Psoas muscle (tissue), 8 donors: ENCODE results near the gene CRKL. TPM values are rescaled to one million over a fixed set of nuclear protein-coding genes. Genes with fewer than 3 reads are reported as not detected.
A peak's percentile ranks its signal among the peaks of the same experiment; 100 is the strongest.
"Not testable (repeated sequence)": the region's sequence is repeated elsewhere in the genome, so short reads cannot be mapped to it uniquely, and the experiment has no call there.

Experiments used
- ATAC-seq, 4 donors: fragments of 200-7000 bp; cut with Tn5 transposase; one replicate each; pipeline ENCODE4 v1.9.1; 2020; ENCODE audit warnings: moderate library complexity in 3 of 4, mild to moderate bottlenecking in 2 of 4
- DNase-seq, 2 donors: peaks; one replicate each; pipeline ENCODE4 v3.0.0-alpha.2; 2020
- H3K27ac ChIP-seq: fragments of 200-600 bp; one replicate; pipeline ENCODE4 v1.8.0; 2022
- H3K27me3 ChIP-seq, 3 donors: fragments of 200-600 bp in 1 of 3; one replicate each; pipeline versions ENCODE4 v1.6.1 to v1.8.0; 2013 to 2022; ENCODE audit warnings: low read length in 2 of 3, mild to moderate bottlenecking in 2 of 3, moderate library complexity in 1 of 3; ENCODE audit not compliant: insufficient read depth in 3 of 3
- H3K36me3 ChIP-seq, 2 donors: fragments of 200-600 bp in 1 of 2; one replicate each; pipeline versions ENCODE4 v1.6.1 to v1.8.0; 2013 to 2022; ENCODE audit warnings: low read depth in 1 of 2, mild to moderate bottlenecking in 1 of 2, moderate library complexity in 1 of 2; ENCODE audit not compliant: insufficient read depth in 1 of 2
- H3K4me1 ChIP-seq: fragments of 200-600 bp; one replicate; pipeline ENCODE4 v1.8.0; 2022
- H3K4me3 ChIP-seq: fragments of 200-600 bp; one replicate; pipeline ENCODE4 v1.8.0; 2022; ENCODE audit warnings: mild to moderate bottlenecking
- H3K9me3 ChIP-seq: fragments of 200-600 bp; one replicate; pipeline ENCODE4 v1.8.0; 2022
- CTCF ChIP-seq: fragments of 200-600 bp; IDR thresholded peaks from one replicate; pipeline ENCODE4 v1.8.0; 2022; ENCODE audit warnings: antibody characterized with exemption
- WGBS, 3 donors: extraction: QIAGEN DNeasy Blood & Tissue Kit; methylation state at CpG; one replicate each; pipeline versions ENCODE4 v1.1.6 to v1.1.7; 2013; 5-methylcytosine and 5-hydroxymethylcytosine counted together
- intact Hi-C, 2 donors: fragments of 100-400 bp; cut with DNase I; formaldehyde crosslinking; loops; one replicate each; pipeline versions ENCODE4 v1.11.0 to v1.14.2; 2022
- polyA plus RNA-seq, 3 donors: library from polyadenylated mRNA; stranded (reverse); fragments of 200-250 nt; gene quantifications; one replicate each; pipeline ENCODE4 v1.2.3, GENCODE V29; 2013
- total RNA-seq, 4 donors: library from RNA; stranded (reverse); fragmentation: NEBNext Ultra II Directional in 2 of 4; extraction: Animal tissue kit (Norgen Biotek cat#: 25700) in 2 of 4; gene quantifications; one replicate each; pipeline versions ENCODE4 v1.2.1 to v1.2.4, GENCODE V29; 2021 to 2023
- donor health status: healthy with polysubstance abuse.
- donor health status: DM: no; HTN: no; CAD: no; lungs with moderate emphysema.
- donor health status: Bipolar disorder and iron deficiency.
- donor health status: healthy.
- donor health status: DM: yes; HTN: yes; CAD: no.
- donor health status: DM: no; HTN: no; CAD: no.
- donor health status: DM: no; HTN: no; CAD: no.
- donor health status: DM: yes; HTN: yes; CAD: no.

Gene CRKL
- total and polyA plus RNA-seq, 7 donors: 29.7 to 94.7 (median 68.9) TPM

- Histone ChIP-seq H3K4me1 (peaks cover 8% of the 10 kb centered on the region), H3K27me3 (no peaks in the 10 kb centered on the region), H3K4me3 (no peak overlapping the region), H3K27ac (no peak overlapping the region), H3K36me3 (no peaks in the 10 kb centered on the region), H3K9me3 (no peaks in the 10 kb centered on the region)
- TF ChIP-seq CTCF: no peak
- DNase-seq (no peak), ATAC-seq (no peak)
- WGBS, 3 donors: 74 to 76% (median 74%) methylated on average over 7 of the region's 7 CpGs
- intact Hi-C loops: no loop called here
Measured at GRCh38 chr22:20899827-20900423, 17.3 kb upstream of the CRKL start.

GRCh38 chr22:20901093-20902033 lies 15.8 kb upstream of the CRKL start:
- DNase-seq, ATAC-seq, H3K36me3 ChIP-seq, H3K27ac ChIP-seq, H3K4me1 ChIP-seq, H3K9me3 ChIP-seq, H3K27me3 ChIP-seq, intact Hi-C loops, H3K4me3 ChIP-seq: not testable (repeated sequence)
- 91 to 94% (median 92%) methylated on average over 17 to 18 of the region's 18 CpGs for WGBS, 3 donors

DNA sequence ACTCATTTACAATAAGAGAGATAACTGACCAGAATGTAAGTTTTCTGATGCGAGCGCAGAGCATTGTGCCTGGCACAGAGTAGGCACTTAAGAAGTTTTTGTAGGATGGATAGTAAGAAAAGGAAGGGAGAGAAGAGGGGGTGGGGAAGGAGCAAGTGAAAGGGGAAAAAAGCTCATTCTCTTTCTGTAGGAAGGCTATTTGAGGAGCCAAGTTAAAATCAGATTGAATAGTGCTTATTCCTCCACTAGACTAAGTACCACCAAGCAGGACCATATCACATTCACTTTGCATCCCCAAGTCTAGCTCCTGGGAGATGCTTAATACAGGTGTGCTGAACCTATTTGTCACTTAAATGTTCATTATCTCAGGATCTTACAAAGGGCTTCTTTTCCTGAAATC lies 14.1 kb upstream of the CRKL start:
- 98% methylated on average over 2 of the region's 2 CpGs for WGBS, 3 donors
- H3K36me3 ChIP-seq: no peaks in the 10 kb centered on the region
- H3K27me3 ChIP-seq: no peaks in the 10 kb centered on the region
- no peak overlapping the region for H3K27ac ChIP-seq
- no peaks in the 10 kb centered on the region for H3K9me3 ChIP-seq
- no peak for DNase-seq
- no peak for ATAC-seq
- no peak for TF ChIP-seq CTCF
- H3K4me1 ChIP-seq: peaks cover 9% of the 10 kb centered on the region
- intact Hi-C loops: no loop called here
- no peak overlapping the region for H3K4me3 ChIP-seq

DNA sequence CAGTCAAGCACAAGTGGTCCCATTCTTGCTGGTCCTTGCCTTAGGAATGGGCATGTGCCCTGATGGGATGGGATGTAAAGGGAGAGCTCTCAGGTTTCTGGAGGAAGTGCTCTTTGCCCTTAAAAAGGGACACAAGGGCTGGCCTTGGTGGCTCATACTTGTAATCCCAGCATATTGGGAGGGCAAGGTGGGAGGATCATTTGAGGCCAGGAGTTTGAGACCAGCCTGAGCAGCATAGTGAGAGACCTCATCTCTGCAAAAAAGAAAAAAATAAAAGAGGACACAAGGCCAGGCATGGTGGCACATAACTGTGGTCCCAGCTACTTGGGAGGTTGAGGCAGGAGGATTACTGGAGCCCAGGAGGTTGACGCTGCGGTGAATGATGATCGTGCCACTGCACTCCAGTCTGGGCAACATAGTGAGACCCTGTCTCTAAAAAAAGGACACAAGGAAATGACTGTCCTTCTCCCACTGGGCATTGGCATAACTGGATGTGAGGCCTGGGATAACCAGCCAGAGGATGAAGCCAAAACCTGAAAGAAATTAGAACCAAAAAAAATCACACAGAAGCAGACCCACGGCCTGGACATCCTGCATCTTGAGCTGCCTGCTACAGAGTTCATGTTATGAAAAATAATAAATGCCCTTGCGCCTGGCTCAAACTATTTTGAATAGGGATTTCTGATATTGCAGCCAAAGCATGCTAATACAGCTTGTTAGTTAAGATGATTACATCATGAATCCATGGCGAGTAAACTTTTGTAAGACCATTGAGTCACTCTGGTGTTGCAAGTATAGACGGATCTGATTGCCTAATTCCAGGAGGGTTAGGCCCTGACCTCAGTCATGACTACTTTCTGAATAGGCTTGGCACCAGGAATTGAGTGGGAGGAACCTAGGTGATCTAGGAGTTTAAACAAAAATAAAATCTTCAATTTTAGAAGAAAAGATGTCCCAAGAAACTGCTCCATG lies 12.9 kb upstream of the CRKL start:
- H3K4me1 ChIP-seq: peaks cover 9% of the 10 kb centered on the region
- no peak for DNase-seq
- H3K9me3 ChIP-seq: no peaks in the 10 kb centered on the region
- TF ChIP-seq CTCF: no peak
- H3K36me3 ChIP-seq: no peaks in the 10 kb centered on the region
- intact Hi-C loops: no loop called here
- H3K4me3 ChIP-seq: no peak overlapping the region
- H3K27me3 ChIP-seq: no peaks in the 10 kb centered on the region
- H3K27ac ChIP-seq: peak overlapping the region; percentile 6
- peak; percentile 83 to 91 (median 84) for ATAC-seq
- 74 to 86% (median 80%) methylated on average over 7 of the region's 7 CpGs for WGBS, 3 donors
